Measurements from ENCODE around the gene RPS26. TPM values are rescaled to one million over a fixed set of nuclear protein-coding genes. Genes with fewer than 3 reads are reported as not detected.

Gene RPS26
- total RNA-seq, 1 donor from 2014 or later, result 15.8 TPM

GRCh38 chr12:56014205-56014604 lies 27.5 kb upstream of the RPS26 start:
- Mint-ChIP-seq H3K9me3 (ENCODE audit: low read depth) (no peaks in the 10 kb centered on the region), H3K27me3 (ENCODE audit: low read depth) (no peaks in the 10 kb centered on the region), H3K4me3 (ENCODE audit: unreplicated experiment) (no peak overlapping the region), H3K27ac (ENCODE audit: unreplicated experiment) (no peak overlapping the region), H3K36me3 (ENCODE audit: low read depth) (peaks cover 3% of the 10 kb centered on the region), H3K4me1 (ENCODE audit: low read depth) (peaks cover under 1% of the 10 kb centered on the region)
- TF ChIP-seq CTCF (IDR thresholded peaks at IDR 0.05), result no peak
- DNase-seq (ENCODE audit: low spot score), result no peak

GRCh38 chr12:56017181-56017580 lies 24.5 kb upstream of the RPS26 start:
- H3K9me3 Mint-ChIP-seq (ENCODE audit: low read depth), result no peaks in the 10 kb centered on the region
- no peaks in the 10 kb centered on the region for H3K27me3 Mint-ChIP-seq (ENCODE audit: low read depth)
- H3K4me3 Mint-ChIP-seq (ENCODE audit: unreplicated experiment), result no peak overlapping the region
- H3K4me1 Mint-ChIP-seq (ENCODE audit: low read depth), result peaks cover 17% of the 10 kb centered on the region
- no peak overlapping the region for H3K27ac Mint-ChIP-seq (ENCODE audit: unreplicated experiment)
- peaks cover 3% of the 10 kb centered on the region for H3K36me3 Mint-ChIP-seq (ENCODE audit: low read depth)
- TF ChIP-seq CTCF (IDR thresholded peaks at IDR 0.05), result no peak
- DNase-seq (ENCODE audit: low spot score), result no peak

- no peak overlapping the region for H3K4me3 Mint-ChIP-seq (ENCODE audit: unreplicated experiment)
- no peak overlapping the region for H3K27ac Mint-ChIP-seq (ENCODE audit: unreplicated experiment)
These were observed 23.4 kb upstream of the RPS26 start for GRCh38 chr12:56018356-56018755.

GRCh38 chr12:56020423-56021184 lies 21.1 kb upstream of the RPS26 start, which contains the start of gene IKZF4:
Gene IKZF4, plus strand, starts transcription at chr12:56021043. Its CDS starts 451 bp downstream, at chr12:56021494.
- H3K27ac Mint-ChIP-seq (ENCODE audit: unreplicated experiment), result no peak within 1 kb of the TSS

More at GRCh38 chr12:56018356-56018755, 23.4 kb upstream of the RPS26 start:
- no peak for DNase-seq (ENCODE audit: low spot score)
- Mint-ChIP-seq H3K4me1 (ENCODE audit: low read depth) (peaks cover 17% of the 10 kb centered on the region), H3K9me3 (ENCODE audit: low read depth) (no peaks in the 10 kb centered on the region), H3K36me3 (ENCODE audit: low read depth) (peaks cover 3% of the 10 kb centered on the region), H3K27me3 (ENCODE audit: low read depth) (no peaks in the 10 kb centered on the region)
- no peak for TF ChIP-seq CTCF (IDR thresholded peaks at IDR 0.05)

More at GRCh38 chr12:56020423-56021184, 21.1 kb upstream of the RPS26 start, which contains the start of gene IKZF4:
- no peaks in the 10 kb centered on the region for H3K27me3 Mint-ChIP-seq (ENCODE audit: low read depth)
- peaks cover 4% of the 10 kb centered on the region for H3K36me3 Mint-ChIP-seq (ENCODE audit: low read depth)
- DNase-seq (ENCODE audit: low spot score), result no peak
- H3K4me1 Mint-ChIP-seq (ENCODE audit: low read depth), result peaks cover 17% of the 10 kb centered on the region
- TF ChIP-seq CTCF (IDR thresholded peaks at IDR 0.05), result no peak
- peak within 1 kb of the TSS; percentile 69 for H3K4me3 Mint-ChIP-seq (ENCODE audit: unreplicated experiment)
- no peaks in the 10 kb centered on the region for H3K9me3 Mint-ChIP-seq (ENCODE audit: low read depth)

Data from chondrocyte (in vitro differentiated cells).